Liver (tissue), 9 donors: ENCODE results near the gene LRRC61. TPM values are rescaled to one million over a fixed set of nuclear protein-coding genes. Genes with fewer than 3 reads are reported as not detected.

ENCODE experiments used
- DNase-seq: peaks from one replicate; pipeline ENCODE4 v3.0.0-alpha.2; 2017; ENCODE audit warnings: low spot score
- H3K27ac ChIP-seq, 2 donors: one replicate each; pipeline ENCODE4 v1.7.0; 2013; ENCODE audit warnings: inconsistent platforms in 2 of 2, low read length in 2 of 2, control low read depth in 1 of 2, low read depth in 1 of 2, mild to moderate bottlenecking in 1 of 2
- H3K27me3 ChIP-seq, 4 donors: one replicate each; pipeline versions ENCODE4 v1.6.1 to v1.7.0; 2013; ENCODE audit warnings: low read length in 3 of 4, inconsistent platforms in 1 of 4, mild to moderate bottlenecking in 1 of 4, moderate library complexity in 1 of 4; ENCODE audit not compliant: control insufficient read depth in 4 of 4, insufficient read depth in 4 of 4
- H3K36me3 ChIP-seq, 4 donors: one replicate each; pipeline versions ENCODE4 v1.6.1 to v1.7.0; 2013; ENCODE audit warnings: low read length in 3 of 4, mild to moderate bottlenecking in 3 of 4, low read depth in 1 of 4, moderate library complexity in 1 of 4; ENCODE audit not compliant: control insufficient read depth in 4 of 4, insufficient read depth in 3 of 4
- H3K4me1 ChIP-seq, 4 donors: one replicate each; pipeline versions ENCODE4 v1.6.1 to v1.7.0; 2013; ENCODE audit warnings: low read length in 3 of 4, mild to moderate bottlenecking in 3 of 4, moderate library complexity in 1 of 4; ENCODE audit not compliant: control insufficient read depth in 4 of 4, insufficient read depth in 4 of 4
- H3K4me3 ChIP-seq, 3 donors: one replicate each; pipeline versions ENCODE4 v1.6.1 to v1.7.0; 2013; ENCODE audit warnings: low read length in 3 of 3, control low read depth in 1 of 3, low read depth in 1 of 3, mild to moderate bottlenecking in 1 of 3
- H3K9ac ChIP-seq, 2 donors: one replicate each; pipeline ENCODE4 v1.7.0; 2013; ENCODE audit warnings: low read length in 2 of 2, mild to moderate bottlenecking in 2 of 2, moderate library complexity in 2 of 2, control low read depth in 1 of 2, low read depth in 1 of 2
- H3K9me3 ChIP-seq, 4 donors: one replicate each; pipeline versions ENCODE4 v1.6.1 to v1.7.0; 2013; ENCODE audit warnings: low read length in 3 of 4; ENCODE audit not compliant: control insufficient read depth in 4 of 4
- ATF3 ChIP-seq: IDR thresholded peaks from 2 replicates; pipeline ENCODE4 v1.6.1; 2016; ENCODE audit warnings: antibody characterized with exemption
- CTCF ChIP-seq: fragments of 150-350 bp; IDR thresholded peaks from 2 replicates; pipeline ENCODE4 v1.5.1; 2017; ENCODE audit warnings: improper control_type of control experiment, low read depth, low read length; ENCODE audit not compliant: missing input control
- EGR1 ChIP-seq, 2 donors: IDR thresholded peaks; 2 replicates each; pipeline ENCODE4 v1.6.1; 2016 to 2018; ENCODE audit warnings: antibody characterized with exemption in 2 of 2, low read depth in 2 of 2
- FOXA1 ChIP-seq: IDR thresholded peaks from 2 replicates; pipeline ENCODE4 v1.6.1; 2016; ENCODE audit warnings: antibody characterized with exemption
- FOXA2 ChIP-seq: IDR thresholded peaks from 2 replicates; pipeline ENCODE4 v1.6.1; 2016; ENCODE audit warnings: antibody characterized with exemption
- GABPA ChIP-seq, 2 donors: IDR thresholded peaks in 1 of 2; conservative IDR thresholded peaks in 1 of 2; 2 replicates each; pipeline ENCODE4 v1.6.1; 2016; ENCODE audit warnings: antibody characterized with exemption in 2 of 2, mild to moderate bottlenecking in 1 of 2, moderate library complexity in 1 of 2
- HNF4A ChIP-seq, 2 donors: conservative IDR thresholded peaks; 2 replicates each; pipeline ENCODE4 v1.6.1; 2016; ENCODE audit warnings: antibody characterized with exemption in 2 of 2, mild to moderate bottlenecking in 2 of 2
- HNF4G ChIP-seq: IDR thresholded peaks from 2 replicates; pipeline ENCODE4 v1.6.1; 2016; ENCODE audit warnings: antibody characterized with exemption
- JUND ChIP-seq, 2 donors: IDR thresholded peaks; 2 replicates each; pipeline ENCODE4 v1.6.1; 2016; ENCODE audit warnings: antibody characterized with exemption in 2 of 2
- MAX ChIP-seq: IDR thresholded peaks from 2 replicates; pipeline ENCODE4 v1.6.1; 2016; ENCODE audit warnings: antibody characterized with exemption
- NR2F2 ChIP-seq: IDR thresholded peaks from 2 replicates; pipeline ENCODE4 v1.6.1; 2016; ENCODE audit warnings: antibody characterized with exemption
- RAD21 ChIP-seq, 2 donors: IDR thresholded peaks; 2 replicates each; pipeline ENCODE4 v1.6.1; 2016; ENCODE audit warnings: antibody characterized with exemption in 2 of 2, mild to moderate bottlenecking in 2 of 2
- REST ChIP-seq: IDR thresholded peaks from 2 replicates; pipeline ENCODE4 v1.6.1; 2016; ENCODE audit warnings: antibody characterized with exemption, mild to moderate bottlenecking
- RXRA ChIP-seq, 2 donors: IDR thresholded peaks; 2 replicates each; pipeline ENCODE4 v1.6.1; 2017 to 2018; ENCODE audit warnings: antibody characterized with exemption in 2 of 2, mild to moderate bottlenecking in 1 of 2
- SP1 ChIP-seq: IDR thresholded peaks from 2 replicates; pipeline ENCODE4 v1.6.1; 2018; ENCODE audit warnings: antibody characterized with exemption, mild to moderate bottlenecking
- TAF1 ChIP-seq: conservative IDR thresholded peaks from 2 replicates; pipeline ENCODE4 v1.6.1; 2016; ENCODE audit warnings: antibody characterized with exemption, mild to moderate bottlenecking
- YY1 ChIP-seq: IDR thresholded peaks from 2 replicates; pipeline ENCODE4 v1.6.1; 2016; ENCODE audit warnings: antibody characterized with exemption, mild to moderate bottlenecking
- ZBTB33 ChIP-seq: IDR thresholded peaks from 2 replicates; pipeline ENCODE4 v1.6.1; 2016; ENCODE audit warnings: antibody characterized with exemption
- WGBS: extraction: QIAGEN DNeasy Blood & Tissue Kit; methylation state at CpG from one replicate; pipeline ENCODE4 v1.1.7; 2013; 5-methylcytosine and 5-hydroxymethylcytosine counted together
- polyA plus RNA-seq, 2 donors: library from polyadenylated mRNA; stranded (reverse) in 1 of 2; unstranded in 1 of 2; fragments of 200-250 nt in 1 of 2; fragments of >200 nt in 1 of 2; fragmentation: Nextera tagmentation in 1 of 2; extraction: Ambion mirVana in 1 of 2; gene quantifications; one replicate each; pipeline versions ENCODE4 v1.2.1 to v1.2.3, GENCODE V29; 2013 to 2015
- total RNA-seq, 2 donors: library from RNA; depleted of rRNA; stranded (reverse); fragments of >200 nt; gene quantifications; one replicate each; pipeline ENCODE4 v1.2.3, GENCODE V29; 2014
- donor health status: healthy.
- donor health status: healthy.
- donor health status: healthy.
- donor health status: healthy.
- donor health status: healthy.

LRRC61 gene
- total and polyA plus RNA-seq, 4 donors = 12.0 to 21.0 (median 15.6) TPM

- TF ChIP-seq ZBTB33 (no peak), FOXA2 (no peak), HNF4G (no peak), TAF1 (no peak), ATF3 (no peak), FOXA1 (no peak), HNF4A (conservative IDR thresholded peaks at IDR 0.05) (no peak), SP1 (no peak)
Observed at GRCh38 chr7:150351587-150352194, 28.5 kb downstream of the LRRC61 start (continued).

- peak overlapping the region; percentile 83 for H3K27ac ChIP-seq
- TF ChIP-seq REST (no peak), GABPA (IDR thresholded peaks at IDR 0.05 in 1 of 2, conservative IDR thresholded peaks at IDR 0.05 in 1 of 2) (no peak), RXRA (IDR thresholded peaks at IDR 0.05) (no peak), ZBTB33 (no peak), EGR1 (IDR thresholded peaks at IDR 0.05; ENCODE audit: low read depth in 2 of 2) (no peak), NR2F2 (no peak), HNF4A (conservative IDR thresholded peaks at IDR 0.05) (no peak), FOXA1 (no peak), YY1 (no peak), MAX (no peak), SP1 (no peak), RAD21 (IDR thresholded peaks at IDR 0.05) (no peak), HNF4G (no peak), TAF1 (no peak), CTCF (no peak), FOXA2 (no peak), JUND (IDR thresholded peaks at IDR 0.05) (no peak), ATF3 (no peak)
- DNase-seq = no peak
- no peaks in the 10 kb centered on the region for H3K9me3 ChIP-seq
- H3K9ac ChIP-seq = peak overlapping the region; percentile 54 to 64
- no peaks in the 10 kb centered on the region for H3K27me3 ChIP-seq
- WGBS = 87% methylated on average over 1 of the region's 1 CpG
- H3K4me1 ChIP-seq = peaks cover 0 to 29% (median 20%) of the 10 kb centered on the region in 4 donors
- H3K36me3 ChIP-seq = no peaks in the 10 kb centered on the region
- no peak overlapping the region for H3K4me3 ChIP-seq
Observed at GRCh38 chr7:150355666-150356059, 32.5 kb downstream of the LRRC61 start.
